GM10847 (cell line): ENCODE data around the gene DDX39A.
A peak's percentile ranks its signal among the peaks of the same experiment; 100 is the strongest.

Experiments
- POLR2A ChIP-seq: IDR thresholded peaks from 2 replicates; pipeline ENCODE4 v1.6.1; 2011; ENCODE audit not compliant: insufficient read length; ENCODE audit errors: extremely low read depth

The DDX39A gene

GRCh38 chr19:14379294-14380065, 39.7 kb downstream of the DDX39A start:
- no peak for TF ChIP-seq POLR2A

- no peak for TF ChIP-seq POLR2A
These were observed 40.3 kb downstream of the DDX39A start for GRCh38 chr19:14378890-14379289.

GRCh38 chr19:14377883-14378328, 41.2 kb downstream of the DDX39A start:
- no peak for TF ChIP-seq POLR2A

- no peak for TF ChIP-seq POLR2A
These were observed 43.4 kb downstream of the DDX39A start for GRCh38 chr19:14375582-14376291.

- no peak for TF ChIP-seq POLR2A
These were observed 44.0 kb downstream of the DDX39A start for GRCh38 chr19:14375055-14375581.

- no peak for TF ChIP-seq POLR2A
These were observed 47.8 kb downstream of the DDX39A start for GRCh38 chr19:14371301-14371821.

- no peak for TF ChIP-seq POLR2A
These were observed 48.2 kb downstream of the DDX39A start for GRCh38 chr19:14370940-14371280.

- no peak for TF ChIP-seq POLR2A
These were observed 48.8 kb downstream of the DDX39A start for GRCh38 chr19:14370169-14370939.

GRCh38 chr19:14369399-14370168, 49.6 kb downstream of the DDX39A start:
- TF ChIP-seq POLR2A: no peak

- no peak for TF ChIP-seq POLR2A
These were observed 51.1 kb downstream of the DDX39A start for GRCh38 chr19:14368011-14368513.

GRCh38 chr19:14367016-14367415, 52.1 kb downstream of the DDX39A start:
- TF ChIP-seq POLR2A: no peak

GRCh38 chr19:14366529-14366928, 52.6 kb downstream of the DDX39A start:
- no peak for TF ChIP-seq POLR2A

GRCh38 chr19:14363183-14364097, 55.7 kb downstream of the DDX39A start:
- TF ChIP-seq POLR2A: peak; percentile 20
